GM23338 (cell line): ENCODE results near the gene TBL3. TPM values are rescaled to one million over a fixed set of nuclear protein-coding genes. Genes with fewer than 3 reads are reported as not detected.

Experiments used
- CREB1 ChIP-seq: fragments of 250-450 bp; sonication (Bioruptor Pico); IDR thresholded peaks from 2 replicates; pipeline ENCODE4 v1.5.0; 2020; ENCODE audit warnings: low read depth, mild to moderate bottlenecking, moderate library complexity
- EZH2 ChIP-seq: fragments of 200-600 bp; sonication (generic); IDR thresholded peaks from one replicate; pipeline ENCODE4 v1.8.0; 2017; ENCODE audit warnings: antibody characterized with exemption, mild to moderate bottlenecking, low read depth; ENCODE audit not compliant: unreplicated experiment
- EZH2phosphoT487 ChIP-seq: fragments of 200-600 bp; sonication (generic); IDR thresholded peaks from one replicate; pipeline ENCODE4 v1.8.1; 2018; ENCODE audit warnings: antibody characterized with exemption; ENCODE audit not compliant: unreplicated experiment
- NANOG ChIP-seq: IDR thresholded peaks from 2 replicates; pipeline ENCODE4 v1.6.1; 2016; ENCODE audit warnings: antibody characterized with exemption, borderline replicate concordance
- STAT1 ChIP-seq: IDR thresholded peaks from one replicate; pipeline ENCODE4 v1.6.1; 2016; ENCODE audit warnings: antibody characterized with exemption; ENCODE audit not compliant: unreplicated experiment
- ZNF114 ChIP-seq: fragments of 250-450 bp; sonication (Bioruptor Pico); IDR thresholded peaks from 2 replicates; pipeline ENCODE4 v1.5.0; 2020; ENCODE audit warnings: mild to moderate bottlenecking, moderate library complexity
- ZNF331 ChIP-seq: fragments of 250-450 bp; sonication (Bioruptor Pico); IDR thresholded peaks from 2 replicates; pipeline ENCODE4 v1.5.0; 2020; ENCODE audit warnings: low read depth, mild to moderate bottlenecking, moderate library complexity
- polyA plus RNA-seq: library from polyadenylated mRNA; unstranded; fragments of >200 nt; fragmentation: Nextera tagmentation; extraction: Ambion mirVana; gene quantifications from 2 replicates; pipeline ENCODE4 v1.2.1, GENCODE V29; 2016
- total RNA-seq: library from RNA; depleted of rRNA; stranded (reverse); fragments of >200 nt; shearing (Covaris generic); gene quantifications from 2 replicates; pipeline ENCODE4 v1.2.3, GENCODE V29; 2014
- TF ChIP-seq, protein P1 (sequence below): fragments of 250-450 bp; sonication (Bioruptor Pico); IDR thresholded peaks from 2 replicates; pipeline ENCODE4 v1.5.0; 2020; ENCODE audit warnings: mild to moderate bottlenecking, moderate library complexity
- TF ChIP-seq, protein P2 (sequence below), 2 experiments: fragments of 200-600 bp in 1 of 2; sonication (generic) in 1 of 2; conservative IDR thresholded peaks; 2 replicates each; pipeline versions ENCODE4 v1.5.1 to v1.6.1; 2016 to 2017; ENCODE audit warnings: antibody characterized with exemption in 2 of 2, low read depth in 2 of 2, mild to moderate bottlenecking in 2 of 2, moderate library complexity in 1 of 2
- TF ChIP-seq, protein P3 (sequence below): IDR thresholded peaks from 2 replicates; pipeline ENCODE4 v1.6.1; 2016; ENCODE audit warnings: antibody characterized with exemption

The TBL3 gene
- total and polyA plus RNA-seq, 2 experiments from 2014 or later = 67.0 to 157 TPM

DNA sequence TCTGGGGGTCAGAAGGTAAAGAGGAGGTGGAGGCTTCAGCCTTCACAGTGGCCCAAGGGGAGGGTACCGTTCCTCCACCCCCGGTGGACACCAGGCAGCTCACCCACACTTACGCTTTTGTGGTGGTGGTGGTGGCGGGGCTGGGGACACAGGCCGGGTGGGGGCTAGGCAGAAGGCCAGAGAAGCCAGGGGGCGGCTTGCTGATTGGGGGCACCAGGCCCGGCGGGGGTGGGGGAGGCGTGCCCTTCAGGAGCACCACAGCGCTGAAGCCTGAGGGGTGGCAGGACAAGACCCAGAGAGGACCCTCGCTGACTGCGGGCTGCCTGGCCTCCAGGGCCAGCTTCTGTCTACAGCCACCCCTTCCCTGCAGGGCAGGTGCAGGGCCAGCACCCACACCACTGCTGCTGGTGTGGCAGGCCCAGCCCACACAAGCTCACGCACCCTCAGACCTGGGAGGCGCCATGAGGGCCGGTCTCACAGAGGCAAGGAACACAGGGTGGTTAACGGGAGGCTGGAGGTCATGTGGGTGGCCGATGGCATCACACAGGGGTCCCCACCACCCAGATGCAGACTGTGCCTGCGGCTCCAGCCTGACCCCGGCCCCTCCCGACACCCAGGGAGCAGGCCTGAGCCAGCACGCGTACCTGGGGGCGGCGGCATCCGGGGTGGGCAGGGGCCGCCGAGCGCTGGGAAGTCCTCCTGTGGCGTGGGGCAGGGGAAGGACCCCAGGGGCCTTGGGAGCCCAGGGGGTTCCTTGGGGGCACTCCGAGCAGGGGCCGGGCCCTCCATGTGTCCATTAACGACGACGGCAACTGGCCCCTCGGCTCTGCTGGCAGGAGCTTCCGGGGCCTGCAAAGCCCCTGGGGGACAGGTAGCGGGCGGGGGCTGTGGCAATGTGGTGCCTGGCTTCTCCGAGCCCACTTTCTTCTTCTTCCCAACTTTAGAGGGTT lies 27.3 kb downstream of the TBL3 start (continued):
- TF ChIP-seq, protein P1, sequence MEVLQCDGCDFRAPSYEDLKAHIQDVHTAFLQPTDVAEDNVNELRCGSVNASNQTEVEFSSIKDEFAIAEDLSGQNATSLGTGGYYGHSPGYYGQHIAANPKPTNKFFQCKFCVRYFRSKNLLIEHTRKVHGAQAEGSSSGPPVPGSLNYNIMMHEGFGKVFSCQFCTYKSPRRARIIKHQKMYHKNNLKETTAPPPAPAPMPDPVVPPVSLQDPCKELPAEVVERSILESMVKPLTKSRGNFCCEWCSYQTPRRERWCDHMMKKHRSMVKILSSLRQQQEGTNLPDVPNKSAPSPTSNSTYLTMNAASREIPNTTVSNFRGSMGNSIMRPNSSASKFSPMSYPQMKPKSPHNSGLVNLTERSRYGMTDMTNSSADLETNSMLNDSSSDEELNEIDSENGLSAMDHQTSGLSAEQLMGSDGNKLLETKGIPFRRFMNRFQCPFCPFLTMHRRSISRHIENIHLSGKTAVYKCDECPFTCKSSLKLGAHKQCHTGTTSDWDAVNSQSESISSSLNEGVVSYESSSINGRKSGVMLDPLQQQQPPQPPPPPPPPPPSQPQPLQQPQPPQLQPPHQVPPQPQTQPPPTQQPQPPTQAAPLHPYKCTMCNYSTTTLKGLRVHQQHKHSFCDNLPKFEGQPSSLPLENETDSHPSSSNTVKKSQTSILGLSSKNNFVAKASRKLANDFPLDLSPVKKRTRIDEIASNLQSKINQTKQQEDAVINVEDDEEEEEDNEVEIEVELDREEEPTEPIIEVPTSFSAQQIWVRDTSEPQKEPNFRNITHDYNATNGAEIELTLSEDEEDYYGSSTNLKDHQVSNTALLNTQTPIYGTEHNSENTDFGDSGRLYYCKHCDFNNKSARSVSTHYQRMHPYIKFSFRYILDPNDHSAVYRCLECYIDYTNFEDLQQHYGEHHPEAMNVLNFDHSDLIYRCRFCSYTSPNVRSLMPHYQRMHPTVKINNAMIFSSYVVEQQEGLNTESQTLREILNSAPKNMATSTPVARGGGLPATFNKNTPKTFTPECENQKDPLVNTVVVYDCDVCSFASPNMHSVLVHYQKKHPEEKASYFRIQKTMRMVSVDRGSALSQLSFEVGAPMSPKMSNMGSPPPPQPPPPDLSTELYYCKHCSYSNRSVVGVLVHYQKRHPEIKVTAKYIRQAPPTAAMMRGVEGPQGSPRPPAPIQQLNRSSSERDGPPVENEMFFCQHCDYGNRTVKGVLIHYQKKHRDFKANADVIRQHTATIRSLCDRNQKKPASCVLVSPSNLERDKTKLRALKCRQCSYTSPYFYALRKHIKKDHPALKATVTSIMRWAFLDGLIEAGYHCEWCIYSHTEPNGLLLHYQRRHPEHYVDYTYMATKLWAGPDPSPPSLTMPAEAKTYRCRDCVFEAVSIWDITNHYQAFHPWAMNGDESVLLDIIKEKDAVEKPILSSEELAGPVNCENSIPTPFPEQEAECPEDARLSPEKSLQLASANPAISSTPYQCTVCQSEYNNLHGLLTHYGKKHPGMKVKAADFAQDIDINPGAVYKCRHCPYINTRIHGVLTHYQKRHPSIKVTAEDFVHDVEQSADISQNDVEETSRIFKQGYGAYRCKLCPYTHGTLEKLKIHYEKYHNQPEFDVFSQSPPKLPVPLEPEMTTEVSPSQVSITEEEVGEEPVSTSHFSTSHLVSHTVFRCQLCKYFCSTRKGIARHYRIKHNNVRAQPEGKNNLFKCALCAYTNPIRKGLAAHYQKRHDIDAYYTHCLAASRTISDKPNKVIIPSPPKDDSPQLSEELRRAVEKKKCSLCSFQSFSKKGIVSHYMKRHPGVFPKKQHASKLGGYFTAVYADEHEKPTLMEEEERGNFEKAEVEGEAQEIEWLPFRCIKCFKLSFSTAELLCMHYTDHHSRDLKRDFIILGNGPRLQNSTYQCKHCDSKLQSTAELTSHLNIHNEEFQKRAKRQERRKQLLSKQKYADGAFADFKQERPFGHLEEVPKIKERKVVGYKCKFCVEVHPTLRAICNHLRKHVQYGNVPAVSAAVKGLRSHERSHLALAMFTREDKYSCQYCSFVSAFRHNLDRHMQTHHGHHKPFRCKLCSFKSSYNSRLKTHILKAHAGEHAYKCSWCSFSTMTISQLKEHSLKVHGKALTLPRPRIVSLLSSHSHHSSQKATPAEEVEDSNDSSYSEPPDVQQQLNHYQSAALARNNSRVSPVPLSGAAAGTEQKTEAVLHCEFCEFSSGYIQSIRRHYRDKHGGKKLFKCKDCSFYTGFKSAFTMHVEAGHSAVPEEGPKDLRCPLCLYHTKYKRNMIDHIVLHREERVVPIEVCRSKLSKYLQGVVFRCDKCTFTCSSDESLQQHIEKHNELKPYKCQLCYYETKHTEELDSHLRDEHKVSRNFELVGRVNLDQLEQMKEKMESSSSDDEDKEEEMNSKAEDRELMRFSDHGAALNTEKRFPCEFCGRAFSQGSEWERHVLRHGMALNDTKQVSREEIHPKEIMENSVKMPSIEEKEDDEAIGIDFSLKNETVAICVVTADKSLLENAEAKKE (CRISPR knock-in tag) = no peak
- no peak for TF ChIP-seq NANOG
- TF ChIP-seq, protein P2, sequence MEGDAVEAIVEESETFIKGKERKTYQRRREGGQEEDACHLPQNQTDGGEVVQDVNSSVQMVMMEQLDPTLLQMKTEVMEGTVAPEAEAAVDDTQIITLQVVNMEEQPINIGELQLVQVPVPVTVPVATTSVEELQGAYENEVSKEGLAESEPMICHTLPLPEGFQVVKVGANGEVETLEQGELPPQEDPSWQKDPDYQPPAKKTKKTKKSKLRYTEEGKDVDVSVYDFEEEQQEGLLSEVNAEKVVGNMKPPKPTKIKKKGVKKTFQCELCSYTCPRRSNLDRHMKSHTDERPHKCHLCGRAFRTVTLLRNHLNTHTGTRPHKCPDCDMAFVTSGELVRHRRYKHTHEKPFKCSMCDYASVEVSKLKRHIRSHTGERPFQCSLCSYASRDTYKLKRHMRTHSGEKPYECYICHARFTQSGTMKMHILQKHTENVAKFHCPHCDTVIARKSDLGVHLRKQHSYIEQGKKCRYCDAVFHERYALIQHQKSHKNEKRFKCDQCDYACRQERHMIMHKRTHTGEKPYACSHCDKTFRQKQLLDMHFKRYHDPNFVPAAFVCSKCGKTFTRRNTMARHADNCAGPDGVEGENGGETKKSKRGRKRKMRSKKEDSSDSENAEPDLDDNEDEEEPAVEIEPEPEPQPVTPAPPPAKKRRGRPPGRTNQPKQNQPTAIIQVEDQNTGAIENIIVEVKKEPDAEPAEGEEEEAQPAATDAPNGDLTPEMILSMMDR (conservative IDR thresholded peaks at IDR 0.05; ENCODE audit: low read depth in 2 of 2) = no peak
- no peak for TF ChIP-seq STAT1
- no peak for TF ChIP-seq CREB1
- TF ChIP-seq EZH2 = no peak
- TF ChIP-seq ZNF114 (CRISPR knock-in tag) = no peak
- TF ChIP-seq, protein P3, sequence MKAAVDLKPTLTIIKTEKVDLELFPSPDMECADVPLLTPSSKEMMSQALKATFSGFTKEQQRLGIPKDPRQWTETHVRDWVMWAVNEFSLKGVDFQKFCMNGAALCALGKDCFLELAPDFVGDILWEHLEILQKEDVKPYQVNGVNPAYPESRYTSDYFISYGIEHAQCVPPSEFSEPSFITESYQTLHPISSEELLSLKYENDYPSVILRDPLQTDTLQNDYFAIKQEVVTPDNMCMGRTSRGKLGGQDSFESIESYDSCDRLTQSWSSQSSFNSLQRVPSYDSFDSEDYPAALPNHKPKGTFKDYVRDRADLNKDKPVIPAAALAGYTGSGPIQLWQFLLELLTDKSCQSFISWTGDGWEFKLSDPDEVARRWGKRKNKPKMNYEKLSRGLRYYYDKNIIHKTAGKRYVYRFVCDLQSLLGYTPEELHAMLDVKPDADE = no peak
- no peak for TF ChIP-seq EZH2phosphoT487
- TF ChIP-seq ZNF331 (CRISPR knock-in tag) = no peak
